Activated CD8-positive, alpha-beta memory T cell treated with anti-CD3 and anti-CD28 coated beads, Interleukin-2, amount 50 U/mL, for 4 hours (primary cell): ENCODE data around the gene NFATC4.

Experiments
- DNase-seq: peaks from one replicate; pipeline ENCODE4 v3.0.0-alpha.2; 2020

Gene NFATC4

DNA sequence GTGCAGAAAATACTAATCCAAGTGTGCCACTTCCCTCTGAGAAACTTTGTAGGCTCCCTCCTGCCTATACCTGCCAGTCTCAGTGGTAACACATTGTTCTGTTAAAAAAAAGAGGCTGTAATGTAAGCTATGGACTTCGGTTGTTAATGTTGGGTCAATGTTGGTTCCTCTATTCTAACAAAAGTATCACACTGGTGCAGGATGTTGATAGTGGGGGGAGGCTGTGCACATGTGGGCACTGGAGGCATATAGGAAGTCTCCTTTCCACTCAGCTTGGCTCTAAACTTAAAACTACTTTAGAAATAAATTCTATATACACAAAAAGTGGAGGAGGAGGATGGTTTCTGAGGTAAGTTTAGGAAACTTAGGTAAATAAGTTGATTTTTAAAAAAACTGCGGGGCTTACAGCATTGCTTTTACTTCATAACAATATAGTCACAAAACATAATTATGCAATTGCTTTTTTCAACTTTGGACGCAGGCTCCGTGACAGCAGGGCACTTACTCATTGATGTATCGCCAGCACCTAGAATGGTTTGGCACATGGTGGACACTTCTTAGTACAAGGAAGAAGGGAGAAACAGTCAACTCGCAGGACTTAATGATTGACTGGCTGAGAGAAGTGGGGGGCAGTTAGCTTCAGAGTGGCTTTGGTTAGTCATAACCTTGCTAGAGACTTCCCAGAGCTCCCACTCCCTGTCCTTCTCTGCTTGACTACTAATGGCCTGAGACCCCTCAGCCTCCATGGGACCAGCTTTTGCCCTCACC lies 22.9 kb downstream of the NFATC4 start:
- no peak for DNase-seq

GRCh38 chr14:24392325-24393091 lies 24.5 kb downstream of the NFATC4 start:
- DNase-seq, result no peak

DNA sequence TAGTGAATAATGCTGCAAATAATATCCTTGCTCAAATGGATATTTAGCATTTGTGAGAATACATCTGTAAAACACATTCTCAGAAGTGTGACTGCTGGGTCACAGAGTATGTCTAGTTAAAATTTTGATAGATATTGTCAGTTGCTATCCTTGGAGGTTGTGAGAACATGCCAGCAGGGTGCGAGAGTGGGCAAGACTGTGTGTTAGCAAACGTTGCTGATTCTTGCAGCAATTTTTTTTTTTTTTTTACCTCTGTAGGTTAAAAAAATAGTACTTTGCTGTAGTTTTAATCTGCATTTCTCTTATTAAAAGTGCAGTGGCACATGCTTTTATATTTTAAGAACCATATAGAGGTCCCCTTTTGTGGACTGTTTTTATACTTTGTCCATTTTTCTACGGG lies 26.3 kb downstream of the NFATC4 start:
- no peak for DNase-seq

- DNase-seq, result no peak
These were observed 27.9 kb downstream of the NFATC4 start for GRCh38 chr14:24395609-24396582.

DNA sequence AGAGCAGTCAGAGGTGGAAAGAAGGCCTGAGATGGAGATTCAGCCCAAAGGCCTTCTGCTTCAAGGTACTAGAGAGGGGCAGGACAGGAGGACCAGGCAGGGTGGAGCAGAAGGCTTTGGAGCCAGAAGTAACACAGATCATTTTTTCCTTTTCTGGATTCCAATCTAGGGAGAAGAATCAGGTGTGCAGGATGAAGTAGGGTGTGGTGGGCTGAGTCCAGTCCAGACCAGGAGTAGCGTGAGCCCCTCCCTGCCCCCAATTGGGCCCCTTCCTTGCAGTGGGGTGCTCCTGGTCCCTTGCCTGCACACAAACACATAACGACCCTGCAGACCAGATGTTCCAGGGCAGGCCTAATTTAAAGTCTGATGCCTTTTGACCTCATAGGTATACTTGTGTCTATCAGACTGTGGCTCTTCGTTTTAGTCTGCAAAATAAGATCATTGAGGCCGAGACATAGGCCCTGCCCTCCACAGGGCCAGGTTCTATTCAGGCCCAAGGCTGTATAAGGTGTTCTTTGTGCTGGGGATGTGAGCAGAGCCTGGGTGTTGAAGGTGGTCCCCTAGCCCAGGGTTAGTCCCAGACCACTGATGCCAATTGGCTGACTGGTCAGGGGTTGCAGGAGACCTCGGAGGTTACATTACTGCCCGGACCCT lies 29.8 kb downstream of the NFATC4 start:
- DNase-seq, result no peak

DNA sequence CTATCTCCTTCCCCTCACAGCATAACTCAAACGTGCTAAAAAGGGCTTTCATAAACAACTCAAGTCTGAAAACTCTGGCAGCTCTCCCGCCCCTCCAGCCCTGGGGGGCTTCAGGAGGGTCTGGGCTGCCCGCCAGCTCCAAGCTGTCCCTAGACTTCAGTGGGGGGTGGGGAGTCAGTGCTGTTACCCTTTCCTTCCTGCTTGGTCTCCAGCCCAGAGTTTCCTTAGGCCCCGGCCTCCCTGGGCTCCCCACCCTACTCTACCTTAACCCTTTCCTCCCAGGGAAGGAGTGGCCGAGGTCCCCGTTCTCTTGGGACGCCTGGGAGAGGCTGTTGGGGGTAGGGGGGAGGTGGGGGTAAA lies 30.3 kb downstream of the NFATC4 start:
- DNase-seq, result no peak

DNA sequence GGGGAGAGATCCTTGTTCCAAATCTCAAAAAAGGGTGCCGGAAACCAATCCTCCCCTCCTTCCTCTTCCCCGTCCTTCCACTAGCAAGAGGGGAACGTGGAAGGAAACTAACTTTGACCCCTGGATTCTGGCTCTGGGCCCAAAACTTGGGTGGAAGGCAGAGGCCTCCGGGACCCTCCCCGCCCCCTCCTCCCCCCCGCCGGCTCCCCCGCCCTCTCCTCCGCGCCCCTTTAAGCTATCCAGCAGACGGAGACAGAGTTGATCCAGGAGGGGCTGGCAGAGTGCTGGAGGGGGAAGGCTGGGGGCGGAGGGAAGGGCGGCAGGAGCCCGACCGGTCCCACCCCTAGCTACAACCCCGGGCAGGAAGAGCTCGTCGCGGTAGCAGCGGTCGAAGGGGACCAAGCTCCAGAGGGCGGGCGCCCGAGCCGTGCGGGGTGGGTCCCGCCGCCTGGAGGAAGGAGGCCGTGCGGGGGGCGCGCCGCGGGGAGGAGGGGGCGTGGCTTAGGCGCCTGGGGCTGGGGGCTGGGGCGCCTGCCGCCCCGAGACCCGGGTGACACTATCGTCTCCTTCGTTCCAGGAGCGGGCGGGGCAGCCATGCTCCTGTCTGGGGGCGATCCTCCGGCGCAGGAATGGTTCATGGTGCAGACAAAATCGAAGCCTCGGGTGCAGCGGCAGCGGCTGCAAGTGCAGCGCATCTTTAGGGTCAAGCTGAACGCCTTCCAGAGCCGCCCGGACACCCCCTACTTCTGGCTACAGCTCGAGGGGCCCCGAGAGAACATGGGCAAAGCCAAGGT lies 30.9 kb downstream of the NFATC4 start, which contains the start of gene NYNRIN:
TSS of gene NYNRIN (plus strand) at position 351 of the 794 bp plus-strand sequence. CDS start at position 595, 244 bp downstream.
- DNase-seq, result peak; percentile 28

DNA sequence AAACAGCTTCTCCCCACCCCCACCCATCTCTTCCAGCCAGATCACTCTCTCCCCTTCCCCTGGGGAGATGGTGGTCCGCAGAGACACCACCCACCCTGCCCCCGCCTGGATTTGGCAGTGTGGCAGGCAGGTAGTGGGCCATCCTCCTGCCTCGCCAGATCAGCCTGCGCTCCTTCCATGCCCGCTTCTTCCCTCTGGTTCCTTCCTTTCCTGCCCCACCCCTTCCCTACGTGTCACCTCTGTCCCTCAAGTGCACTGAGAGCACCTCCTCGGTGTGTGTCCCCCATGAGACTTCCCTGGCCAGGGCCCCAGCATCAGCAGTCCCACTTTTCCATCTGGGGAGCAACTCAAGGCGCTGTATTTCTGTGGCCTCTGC lies 31.5 kb downstream of the NFATC4 start:
- DNase-seq, result no peak

- DNase-seq, result no peak
These were observed 32.2 kb downstream of the NFATC4 start for GRCh38 chr14:24399999-24400718.

- no peak for DNase-seq
These were observed 34.1 kb downstream of the NFATC4 start for GRCh38 chr14:24401810-24402702.

- DNase-seq, result no peak
These were observed 35.5 kb downstream of the NFATC4 start for GRCh38 chr14:24403294-24403998.

DNA sequence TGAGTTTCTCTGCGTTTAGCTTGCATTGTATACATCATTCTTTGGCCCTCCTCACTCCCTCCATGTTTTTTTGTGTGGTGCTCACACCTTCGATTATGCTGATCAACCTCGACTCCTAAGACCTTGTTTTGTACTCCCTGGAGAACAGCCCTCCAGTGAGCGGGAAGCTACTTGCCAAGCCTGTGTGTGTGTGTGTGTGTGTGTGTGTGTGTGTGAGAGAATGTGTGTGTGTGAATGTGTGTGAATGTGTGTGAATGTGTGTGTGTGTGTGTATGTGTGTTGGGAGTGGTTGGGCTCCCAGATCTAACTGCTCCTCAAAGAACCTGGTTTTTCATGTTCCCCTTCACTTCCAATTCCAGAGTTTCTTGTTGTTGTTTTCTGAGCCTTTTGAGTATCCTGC lies 36.8 kb downstream of the NFATC4 start:
- DNase-seq, result no peak

GRCh38 chr14:24406416-24406815 lies 38.4 kb downstream of the NFATC4 start:
- DNase-seq, result no peak

DNA sequence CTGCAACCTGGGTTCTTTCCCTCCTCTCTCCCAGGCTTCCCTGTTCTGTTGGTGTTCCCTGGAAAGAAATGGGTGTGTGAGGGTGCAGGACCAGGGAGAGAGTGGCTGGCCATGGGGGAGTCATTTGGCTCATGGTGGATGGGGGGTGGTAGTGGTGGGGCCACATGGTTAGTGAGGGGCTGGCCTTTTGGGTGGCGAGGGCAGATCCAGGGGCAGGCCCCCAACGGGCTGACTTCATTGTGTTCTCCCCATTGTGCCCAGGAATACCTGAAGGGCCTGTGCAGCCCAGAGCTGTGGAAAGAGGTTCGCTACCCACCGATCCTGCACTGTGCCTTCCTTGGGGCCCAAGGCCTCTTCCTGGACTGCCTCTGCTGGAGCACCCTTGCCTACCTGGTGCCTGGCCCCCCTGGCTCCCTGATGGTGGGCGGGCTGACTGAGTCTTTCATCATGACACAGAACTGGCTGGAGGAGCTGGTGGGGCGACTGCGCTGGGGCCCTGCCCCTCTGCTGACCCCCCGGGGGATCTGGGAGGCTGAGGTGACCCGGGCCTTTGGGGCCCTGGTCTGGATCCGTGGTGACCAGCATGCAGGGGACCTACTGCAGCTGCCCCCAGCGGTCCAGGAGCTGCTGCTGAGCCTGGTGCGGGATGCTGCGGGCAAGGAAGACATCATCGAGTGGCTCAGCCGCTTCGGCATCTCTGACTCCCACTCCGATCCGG lies 39.8 kb downstream of the NFATC4 start:
- DNase-seq, result no peak

GRCh38 chr14:24408764-24409163 lies 40.8 kb downstream of the NFATC4 start:
- no peak for DNase-seq

DNA sequence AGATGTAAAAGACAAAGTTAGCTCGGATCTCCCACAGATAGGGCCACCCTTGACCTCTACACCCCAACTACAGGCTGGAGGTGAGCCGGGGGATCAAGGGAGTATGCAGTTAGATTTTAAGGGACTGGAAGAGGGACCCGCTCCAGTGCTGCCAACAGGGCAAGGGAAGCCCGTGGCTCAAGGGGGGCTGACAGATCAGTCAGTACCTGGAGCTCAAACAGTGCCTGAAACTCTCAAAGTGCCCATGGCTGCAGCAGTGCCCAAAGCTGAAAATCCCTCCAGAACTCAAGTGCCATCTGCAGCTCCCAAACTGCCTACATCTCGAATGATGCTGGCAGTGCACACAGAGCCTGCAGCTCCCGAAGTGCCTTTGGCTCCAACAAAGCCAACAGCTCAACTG lies 41.2 kb downstream of the NFATC4 start:
- no peak for DNase-seq

- no peak for DNase-seq
These were observed 42.0 kb downstream of the NFATC4 start for GRCh38 chr14:24409956-24410355.
